ENCODE results near the gene NRG3. TPM values are rescaled to one million over a fixed set of nuclear protein-coding genes. Genes with fewer than 3 reads are reported as not detected.

The NRG3 gene
- total and polyA plus RNA-seq, 2 donors (not counting 1 experiment from before 2014, with no cell fraction given) = not detected

GRCh38 chr10:81848514-81848913 lies 26.5 kb upstream of the NRG3 start:
- no peak for DNase-seq (ENCODE audit: low read depth in 2 of 2)
- H3K27me3 ChIP-seq (ENCODE audit: control insufficient read depth, insufficient read depth, low read length) = no peaks in the 10 kb centered on the region
- H3K9me3 ChIP-seq (ENCODE audit: control insufficient read depth, insufficient read depth, low read depth, low read length) = no peaks in the 10 kb centered on the region
- no peak overlapping the region for H2AFZ ChIP-seq (ENCODE audit: low read length)
- no peak overlapping the region for H3K27ac ChIP-seq (ENCODE audit: insufficient read depth, low read length)
- no peaks in the 10 kb centered on the region for H3K36me3 ChIP-seq (ENCODE audit: control insufficient read depth, insufficient read depth, low read length)
- no peak overlapping the region for H3K4me3 ChIP-seq (replicated peaks in 1 of 4; ENCODE audit: control extremely low read depth in 1 of 4, insufficient read depth in 1 of 4, low read depth in 3 of 4, low read length in 4 of 4)
- H3K4me1 ChIP-seq (ENCODE audit: control insufficient read depth, extremely low read depth, insufficient read depth, low read length) = no peaks in the 10 kb centered on the region
- H3K9ac ChIP-seq (ENCODE audit: insufficient read depth, low read length) = no peak overlapping the region
- TF ChIP-seq CTCF (conservative IDR thresholded peaks at IDR 0.05 in 1 of 2, IDR thresholded peaks at IDR 0.05 in 1 of 2; ENCODE audit: low read depth in 1 of 2, low read length in 2 of 2) (no peak), EZH2 (IDR thresholded peaks at IDR 0.05; ENCODE audit: low read length, missing control alignments) (no peak)
- H3K79me2 ChIP-seq (ENCODE audit: control insufficient read depth, insufficient read depth, low read length) = no peaks in the 10 kb centered on the region
- H3K4me2 ChIP-seq (ENCODE audit: extremely low read depth, insufficient read depth, low read length) = no peak overlapping the region
- no peaks in the 10 kb centered on the region for H4K20me1 ChIP-seq (ENCODE audit: control insufficient read depth, extremely low read depth, insufficient read depth, low read length)

GRCh38 chr10:81848931-81849330 lies 26.1 kb upstream of the NRG3 start:
- H3K4me3 ChIP-seq (replicated peaks in 1 of 4; ENCODE audit: control extremely low read depth in 1 of 4, insufficient read depth in 1 of 4, low read depth in 3 of 4, low read length in 4 of 4) = no peak overlapping the region
- H3K4me1 ChIP-seq (ENCODE audit: control insufficient read depth, extremely low read depth, insufficient read depth, low read length) = no peaks in the 10 kb centered on the region
- H2AFZ ChIP-seq (ENCODE audit: low read length) = no peak overlapping the region

GRCh38 chr10:81862596-81862995 lies 12.4 kb upstream of the NRG3 start:
- no peak for DNase-seq (ENCODE audit: low read depth in 2 of 2)
- H4K20me1 ChIP-seq (ENCODE audit: control insufficient read depth, extremely low read depth, insufficient read depth, low read length) = no peaks in the 10 kb centered on the region
- H2AFZ ChIP-seq (ENCODE audit: low read length) = no peak overlapping the region
- H3K9ac ChIP-seq (ENCODE audit: insufficient read depth, low read length) = no peak overlapping the region
- H3K9me3 ChIP-seq (ENCODE audit: control insufficient read depth, insufficient read depth, low read depth, low read length) = no peaks in the 10 kb centered on the region
- no peaks in the 10 kb centered on the region for H3K36me3 ChIP-seq (ENCODE audit: control insufficient read depth, insufficient read depth, low read length)
- H3K4me3 ChIP-seq (replicated peaks in 1 of 4; ENCODE audit: control extremely low read depth in 1 of 4, insufficient read depth in 1 of 4, low read depth in 3 of 4, low read length in 4 of 4) = no peak overlapping the region
- H3K4me1 ChIP-seq (ENCODE audit: control insufficient read depth, extremely low read depth, insufficient read depth, low read length) = no peaks in the 10 kb centered on the region
- TF ChIP-seq EZH2 (IDR thresholded peaks at IDR 0.05; ENCODE audit: low read length, missing control alignments) (no peak), CTCF (conservative IDR thresholded peaks at IDR 0.05 in 1 of 2, IDR thresholded peaks at IDR 0.05 in 1 of 2; ENCODE audit: low read depth in 1 of 2, low read length in 2 of 2) (no peak)
- H3K27ac ChIP-seq (ENCODE audit: insufficient read depth, low read length) = no peak overlapping the region
- H3K79me2 ChIP-seq (ENCODE audit: control insufficient read depth, insufficient read depth, low read length) = no peaks in the 10 kb centered on the region
- H3K4me2 ChIP-seq (ENCODE audit: extremely low read depth, insufficient read depth, low read length) = no peak overlapping the region
- no peaks in the 10 kb centered on the region for H3K27me3 ChIP-seq (ENCODE audit: control insufficient read depth, insufficient read depth, low read length)

More at GRCh38 chr10:81848931-81849330, 26.1 kb upstream of the NRG3 start:
- TF ChIP-seq EZH2 (IDR thresholded peaks at IDR 0.05; ENCODE audit: low read length, missing control alignments) = no peak
- no peak for TF ChIP-seq CTCF (conservative IDR thresholded peaks at IDR 0.05 in 1 of 2, IDR thresholded peaks at IDR 0.05 in 1 of 2; ENCODE audit: low read depth in 1 of 2, low read length in 2 of 2)
- no peak overlapping the region for H3K27ac ChIP-seq (ENCODE audit: insufficient read depth, low read length)
- no peaks in the 10 kb centered on the region for H3K27me3 ChIP-seq (ENCODE audit: control insufficient read depth, insufficient read depth, low read length)
- H4K20me1 ChIP-seq (ENCODE audit: control insufficient read depth, extremely low read depth, insufficient read depth, low read length) = no peaks in the 10 kb centered on the region
- no peaks in the 10 kb centered on the region for H3K36me3 ChIP-seq (ENCODE audit: control insufficient read depth, insufficient read depth, low read length)
- no peak overlapping the region for H3K4me2 ChIP-seq (ENCODE audit: extremely low read depth, insufficient read depth, low read length)
- H3K79me2 ChIP-seq (ENCODE audit: control insufficient read depth, insufficient read depth, low read length) = no peaks in the 10 kb centered on the region
- no peaks in the 10 kb centered on the region for H3K9me3 ChIP-seq (ENCODE audit: control insufficient read depth, insufficient read depth, low read depth, low read length)
- no peak for DNase-seq (ENCODE audit: low read depth in 2 of 2)
- H3K9ac ChIP-seq (ENCODE audit: insufficient read depth, low read length) = no peak overlapping the region

All from fibroblast of lung (primary cell).